Osteocyte (in vitro differentiated cells): ENCODE results near the gene PIEZO1. TPM values are rescaled to one million over a fixed set of nuclear protein-coding genes. Genes with fewer than 3 reads are reported as not detected.
A peak's percentile ranks its signal among the peaks of the same experiment; 100 is the strongest.

Source experiments
- DNase-seq: peaks from one replicate; pipeline ENCODE4 v3.0.0; 2021; ENCODE audit warnings: mixed read lengths; ENCODE audit not compliant: unreplicated experiment; ENCODE audit errors: extremely low spot score
- H3K27ac Mint-ChIP-seq: one replicate; pipeline ENCODE4 v1.8.0; 2021; ENCODE audit warnings: mild to moderate bottlenecking, mixed read lengths; ENCODE audit not compliant: unreplicated experiment
- H3K27me3 Mint-ChIP-seq: one replicate; pipeline ENCODE4 v1.8.0; 2021; ENCODE audit warnings: mixed read lengths; ENCODE audit not compliant: unreplicated experiment
- H3K36me3 Mint-ChIP-seq: one replicate; pipeline ENCODE4 v1.8.0; 2021; ENCODE audit warnings: mixed read lengths; ENCODE audit not compliant: unreplicated experiment
- H3K4me1 Mint-ChIP-seq: one replicate; pipeline ENCODE4 v1.8.0; 2021; ENCODE audit warnings: mixed read lengths; ENCODE audit not compliant: unreplicated experiment
- H3K4me3 Mint-ChIP-seq: one replicate; pipeline ENCODE4 v1.8.0; 2021; ENCODE audit warnings: mild to moderate bottlenecking, moderate library complexity, mixed read lengths; ENCODE audit not compliant: unreplicated experiment
- H3K9me3 Mint-ChIP-seq: one replicate; pipeline ENCODE4 v1.8.0; 2021; ENCODE audit warnings: mixed read lengths; ENCODE audit not compliant: unreplicated experiment
- total RNA-seq: library from RNA; stranded (reverse); gene quantifications from 2 replicates; pipeline ENCODE4 v1.2.1, GENCODE V29; 2021
- TF ChIP-seq, protein P1 (sequence below): fragments of 200-600 bp; sonication (generic); IDR thresholded peaks from 2 replicates; pipeline ENCODE4 v1.5.0; 2021; ENCODE audit warnings: antibody characterized with exemption, mild to moderate bottlenecking, moderate library complexity

PIEZO1 gene
- total RNA-seq, 1 donor from 2014 or later, result 165 TPM

- Mint-ChIP-seq H3K9me3 (no peaks in the 10 kb centered on the region), H3K27me3 (no peaks in the 10 kb centered on the region), H3K4me1 (no peaks in the 10 kb centered on the region), H3K4me3 (no peak overlapping the region), H3K27ac (no peak overlapping the region), H3K36me3 (peaks cover 5% of the 10 kb centered on the region)
- no peak for DNase-seq
- TF ChIP-seq, protein P1, sequence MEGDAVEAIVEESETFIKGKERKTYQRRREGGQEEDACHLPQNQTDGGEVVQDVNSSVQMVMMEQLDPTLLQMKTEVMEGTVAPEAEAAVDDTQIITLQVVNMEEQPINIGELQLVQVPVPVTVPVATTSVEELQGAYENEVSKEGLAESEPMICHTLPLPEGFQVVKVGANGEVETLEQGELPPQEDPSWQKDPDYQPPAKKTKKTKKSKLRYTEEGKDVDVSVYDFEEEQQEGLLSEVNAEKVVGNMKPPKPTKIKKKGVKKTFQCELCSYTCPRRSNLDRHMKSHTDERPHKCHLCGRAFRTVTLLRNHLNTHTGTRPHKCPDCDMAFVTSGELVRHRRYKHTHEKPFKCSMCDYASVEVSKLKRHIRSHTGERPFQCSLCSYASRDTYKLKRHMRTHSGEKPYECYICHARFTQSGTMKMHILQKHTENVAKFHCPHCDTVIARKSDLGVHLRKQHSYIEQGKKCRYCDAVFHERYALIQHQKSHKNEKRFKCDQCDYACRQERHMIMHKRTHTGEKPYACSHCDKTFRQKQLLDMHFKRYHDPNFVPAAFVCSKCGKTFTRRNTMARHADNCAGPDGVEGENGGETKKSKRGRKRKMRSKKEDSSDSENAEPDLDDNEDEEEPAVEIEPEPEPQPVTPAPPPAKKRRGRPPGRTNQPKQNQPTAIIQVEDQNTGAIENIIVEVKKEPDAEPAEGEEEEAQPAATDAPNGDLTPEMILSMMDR, result no peak
Observed at GRCh38 chr16:88819126-88819525, 34.1 kb upstream of the PIEZO1 start.

DNA sequence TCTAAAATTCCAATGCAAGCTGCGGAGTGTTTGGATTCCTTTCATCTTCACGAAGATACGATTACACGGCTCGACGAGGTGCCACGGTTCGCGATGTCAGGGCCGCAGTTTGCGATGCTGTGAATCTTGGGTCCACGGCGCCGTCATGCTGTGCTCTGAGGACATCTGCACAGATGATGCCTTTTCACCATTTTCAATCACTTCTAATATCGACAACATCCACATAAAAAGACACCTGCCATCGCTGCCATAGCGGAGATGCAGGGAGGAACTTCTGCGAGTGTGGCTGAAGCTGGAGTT is 33.5 kb upstream of the PIEZO1 start:
- Mint-ChIP-seq H3K9me3 (no peaks in the 10 kb centered on the region), H3K36me3 (peaks cover 5% of the 10 kb centered on the region), H3K27me3 (no peaks in the 10 kb centered on the region), H3K27ac (no peak overlapping the region), H3K4me3 (no peak overlapping the region), H3K4me1 (no peaks in the 10 kb centered on the region)
- TF ChIP-seq, protein P1, result no peak
- no peak for DNase-seq

DNA sequence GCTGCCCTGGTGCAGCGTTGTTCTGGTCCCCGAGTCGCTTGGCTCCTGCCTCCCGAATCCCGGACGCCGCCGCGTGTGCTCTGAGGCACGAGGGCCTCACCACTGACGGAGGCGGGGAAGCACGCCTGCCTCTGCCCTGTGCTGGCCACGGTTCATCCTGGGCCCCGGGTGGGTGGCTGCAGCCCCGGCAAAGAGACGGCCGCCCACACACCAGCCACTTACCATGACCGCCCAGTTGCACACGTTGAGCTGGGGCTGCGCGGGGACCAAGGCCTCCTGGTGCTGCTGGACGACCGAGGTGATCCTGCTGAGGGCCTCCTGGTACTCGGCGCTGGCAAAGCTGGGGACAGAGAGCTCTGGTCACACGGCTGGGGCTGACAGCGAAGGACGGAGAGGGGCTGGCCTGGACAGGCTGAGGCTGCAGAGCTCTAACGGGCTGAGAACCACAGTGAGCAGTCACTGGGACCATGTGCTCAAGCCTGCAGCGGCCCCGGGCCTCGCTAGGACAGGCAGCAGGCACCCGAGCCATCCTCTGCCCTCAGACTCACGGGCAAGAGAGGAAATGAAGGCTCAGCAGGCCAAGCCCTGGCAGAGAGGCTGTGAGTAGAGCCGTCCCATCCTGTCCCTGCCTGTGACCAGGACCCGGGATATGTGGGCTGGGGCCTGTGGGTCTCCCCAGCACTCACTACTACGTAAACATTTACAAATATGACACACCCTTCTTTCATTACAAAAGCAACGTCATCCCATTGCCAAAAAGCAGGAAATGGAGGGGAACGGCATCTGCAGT is 33.0 kb upstream of the PIEZO1 start:
- Mint-ChIP-seq H3K27ac (no peak overlapping the region), H3K9me3 (no peaks in the 10 kb centered on the region), H3K27me3 (no peaks in the 10 kb centered on the region), H3K4me3 (no peak overlapping the region), H3K4me1 (no peaks in the 10 kb centered on the region), H3K36me3 (peaks cover 3% of the 10 kb centered on the region)
- no peak for DNase-seq
- TF ChIP-seq, protein P1, result no peak

- Mint-ChIP-seq H3K27ac (no peak overlapping the region), H3K4me3 (no peak overlapping the region)
- TF ChIP-seq, protein P1, result no peak
Observed at GRCh38 chr16:88816736-88817535, 31.9 kb upstream of the PIEZO1 start.

GRCh38 chr16:88815901-88816589 is 31.0 kb upstream of the PIEZO1 start:
- no peaks in the 10 kb centered on the region for H3K27me3 Mint-ChIP-seq
- H3K27ac Mint-ChIP-seq, result no peak overlapping the region
- H3K4me1 Mint-ChIP-seq, result peaks cover 7% of the 10 kb centered on the region
- TF ChIP-seq, protein P1, result peak; percentile 77
- H3K9me3 Mint-ChIP-seq, result no peaks in the 10 kb centered on the region
- no peak overlapping the region for H3K4me3 Mint-ChIP-seq
- no peak for DNase-seq
- H3K36me3 Mint-ChIP-seq, result no peaks in the 10 kb centered on the region

More at GRCh38 chr16:88816736-88817535, 31.9 kb upstream of the PIEZO1 start:
- Mint-ChIP-seq H3K36me3 (no peaks in the 10 kb centered on the region), H3K4me1 (peaks cover 5% of the 10 kb centered on the region), H3K9me3 (no peaks in the 10 kb centered on the region), H3K27me3 (no peaks in the 10 kb centered on the region)
- DNase-seq, result no peak
